ENCODE measurements around the gene CRYBB3.

- TF ChIP-seq CTCF (conservative IDR thresholded peaks at IDR 0.05 in 1 of 2, IDR thresholded peaks at IDR 0.05 in 1 of 2; ENCODE audit: extremely low read depth in 1 of 2, insufficient read depth in 1 of 2, low read depth in 1 of 2, low read length in 2 of 2) (no peak), EZH2 (IDR thresholded peaks at IDR 0.05; ENCODE audit: borderline replicate concordance, low read length) (no peak)
These were observed 45.5 kb upstream of the CRYBB3 start for GRCh38 chr22:25153961-25154666.
